Smooth muscle cell (in vitro differentiated cells): ENCODE results near the gene C1QB. TPM values are rescaled to one million over a fixed set of nuclear protein-coding genes. Genes with fewer than 3 reads are reported as not detected.

Experiments
- DNase-seq: peaks from one replicate; lab custom pipeline; 2025; ENCODE audit not compliant: unreplicated experiment; lab: John Stamatoyannopoulos, UW
- H2AFZ ChIP-seq: fragments of 200-600 bp; sonication (generic); 2 replicates; pipeline ENCODE4 v1.6.0; 2016; ENCODE audit warnings: antibody characterized with exemption, low read depth, mild to moderate bottlenecking
- H3F3A ChIP-seq: fragments of 200-600 bp; sonication (generic); 2 replicates; pipeline ENCODE4 v1.6.0; 2017; ENCODE audit warnings: antibody characterized with exemption, low read depth
- H3K27ac ChIP-seq: fragments of 200-600 bp; sonication (generic); 2 replicates; pipeline ENCODE4 v1.5.1; 2016; ENCODE audit warnings: low read depth, mild to moderate bottlenecking
- H3K27me3 ChIP-seq: fragments of 200-600 bp; sonication (generic); 2 replicates; pipeline ENCODE4 v1.6.1; 2016; ENCODE audit warnings: low read depth, mild to moderate bottlenecking
- H3K36me3 ChIP-seq: fragments of 200-600 bp; sonication (generic); 2 replicates; pipeline ENCODE4 v1.5.1; 2016; ENCODE audit warnings: low read depth
- H3K4me1 ChIP-seq: fragments of 200-600 bp; sonication (generic); 2 replicates; pipeline ENCODE4 v1.5.1; 2016; ENCODE audit warnings: low read depth
- H3K4me2 ChIP-seq: fragments of 200-600 bp; sonication (generic); 2 replicates; pipeline ENCODE4 v1.6.0; 2016; ENCODE audit warnings: mild to moderate bottlenecking
- H3K4me3 ChIP-seq: fragments of 200-600 bp; sonication (generic); 2 replicates; pipeline ENCODE4 v1.5.1; 2016; ENCODE audit warnings: mild to moderate bottlenecking
- H3K79me2 ChIP-seq: fragments of 200-600 bp; sonication (generic); 2 replicates; pipeline ENCODE4 v1.6.0; 2016; ENCODE audit warnings: low read depth, mild to moderate bottlenecking
- H3K9ac ChIP-seq: fragments of 200-600 bp; sonication (generic); 2 replicates; pipeline ENCODE4 v1.6.0; 2016; ENCODE audit warnings: low read depth
- H3K9me3 ChIP-seq: fragments of 200-600 bp; sonication (generic); replicated peaks from 2 replicates; pipeline ENCODE4 v1.5.1; 2016; ENCODE audit warnings: low read depth
- H4K20me1 ChIP-seq: fragments of 200-600 bp; sonication (generic); 2 replicates; pipeline ENCODE4 v1.6.0; 2016; ENCODE audit warnings: low read depth
- WGBS: methylation state at CpG from one replicate; pipeline ENCODE4 v1.1.7; 2016; ENCODE audit warnings: low lambda C conversion rate; 5-methylcytosine and 5-hydroxymethylcytosine counted together
- polyA plus RNA-seq: library from polyadenylated mRNA; unstranded; fragments of >200 nt; fragmentation: Nextera tagmentation; extraction: Ambion mirVana; gene quantifications from 2 replicates; pipeline ENCODE4 v1.2.1, GENCODE V29; 2016
- total RNA-seq: library from RNA; depleted of rRNA; stranded (reverse); fragments of >200 nt; gene quantifications from 2 replicates; pipeline ENCODE4 v1.2.3, GENCODE V29; 2014
- TF ChIP-seq, protein P1 (sequence below): fragments of 200-600 bp; sonication (generic); IDR thresholded peaks from 2 replicates; pipeline ENCODE4 v1.5.1; 2017; ENCODE audit warnings: borderline replicate concordance, mild to moderate bottlenecking, antibody characterized with exemption; ENCODE audit not compliant: insufficient read depth, poor library complexity, severe bottlenecking

The C1QB gene
- total and polyA plus RNA-seq, 2 experiments from 2014 or later = not detected

- Histone ChIP-seq H3K9ac (no peak overlapping the region), H3F3A (no peaks in the 10 kb centered on the region), H3K27me3 (peaks cover 36% of the 10 kb centered on the region), H4K20me1 (no peaks in the 10 kb centered on the region), H2AFZ (no peak overlapping the region), H3K27ac (no peak overlapping the region), H3K9me3 (no peaks in the 10 kb centered on the region), H3K4me2 (no peak overlapping the region), H3K79me2 (no peaks in the 10 kb centered on the region), H3K4me3 (no peak overlapping the region), H3K36me3 (no peaks in the 10 kb centered on the region), H3K4me1 (peaks cover 23% of the 10 kb centered on the region)
- 89% methylated on average over 15 of the region's 15 CpGs for WGBS
- TF ChIP-seq, protein P1, sequence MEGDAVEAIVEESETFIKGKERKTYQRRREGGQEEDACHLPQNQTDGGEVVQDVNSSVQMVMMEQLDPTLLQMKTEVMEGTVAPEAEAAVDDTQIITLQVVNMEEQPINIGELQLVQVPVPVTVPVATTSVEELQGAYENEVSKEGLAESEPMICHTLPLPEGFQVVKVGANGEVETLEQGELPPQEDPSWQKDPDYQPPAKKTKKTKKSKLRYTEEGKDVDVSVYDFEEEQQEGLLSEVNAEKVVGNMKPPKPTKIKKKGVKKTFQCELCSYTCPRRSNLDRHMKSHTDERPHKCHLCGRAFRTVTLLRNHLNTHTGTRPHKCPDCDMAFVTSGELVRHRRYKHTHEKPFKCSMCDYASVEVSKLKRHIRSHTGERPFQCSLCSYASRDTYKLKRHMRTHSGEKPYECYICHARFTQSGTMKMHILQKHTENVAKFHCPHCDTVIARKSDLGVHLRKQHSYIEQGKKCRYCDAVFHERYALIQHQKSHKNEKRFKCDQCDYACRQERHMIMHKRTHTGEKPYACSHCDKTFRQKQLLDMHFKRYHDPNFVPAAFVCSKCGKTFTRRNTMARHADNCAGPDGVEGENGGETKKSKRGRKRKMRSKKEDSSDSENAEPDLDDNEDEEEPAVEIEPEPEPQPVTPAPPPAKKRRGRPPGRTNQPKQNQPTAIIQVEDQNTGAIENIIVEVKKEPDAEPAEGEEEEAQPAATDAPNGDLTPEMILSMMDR = no peak
- no peak for DNase-seq
Observed at GRCh38 chr1:22681556-22682276, 28.7 kb downstream of the C1QB start.

DNA sequence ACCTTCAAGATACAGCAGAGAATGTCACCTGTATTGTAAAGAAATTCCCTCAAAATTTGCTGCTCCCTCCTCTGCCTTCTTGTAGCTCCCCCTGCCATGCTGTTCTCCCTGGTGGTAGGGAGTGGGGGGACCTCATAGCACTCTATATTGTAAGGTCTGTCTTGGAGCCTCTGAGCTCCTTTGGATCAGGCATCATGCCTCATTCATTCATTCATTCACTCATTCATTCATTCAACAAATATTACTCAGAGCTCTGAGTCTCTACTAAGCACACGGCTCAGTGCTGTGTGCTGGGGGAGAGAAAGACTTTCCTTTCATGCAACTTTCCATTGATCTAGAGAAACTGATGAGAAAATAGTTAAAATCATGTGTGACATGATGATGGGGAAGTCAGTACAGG is 30.5 kb downstream of the C1QB start:
- Histone ChIP-seq H3K4me3 (no peak overlapping the region), H3K27ac (no peak overlapping the region), H3K9me3 (no peaks in the 10 kb centered on the region), H3K9ac (no peak overlapping the region), H3K79me2 (no peaks in the 10 kb centered on the region), H3K27me3 (peaks cover 51% of the 10 kb centered on the region), H2AFZ (no peak overlapping the region), H3K4me1 (peaks cover 10% of the 10 kb centered on the region), H3K36me3 (no peaks in the 10 kb centered on the region), H3K4me2 (no peak overlapping the region), H4K20me1 (no peaks in the 10 kb centered on the region), H3F3A (no peaks in the 10 kb centered on the region)
- no peak for DNase-seq
- 90% methylated on average over 1 of the region's 1 CpG for WGBS
- TF ChIP-seq, protein P1 = no peak

DNA sequence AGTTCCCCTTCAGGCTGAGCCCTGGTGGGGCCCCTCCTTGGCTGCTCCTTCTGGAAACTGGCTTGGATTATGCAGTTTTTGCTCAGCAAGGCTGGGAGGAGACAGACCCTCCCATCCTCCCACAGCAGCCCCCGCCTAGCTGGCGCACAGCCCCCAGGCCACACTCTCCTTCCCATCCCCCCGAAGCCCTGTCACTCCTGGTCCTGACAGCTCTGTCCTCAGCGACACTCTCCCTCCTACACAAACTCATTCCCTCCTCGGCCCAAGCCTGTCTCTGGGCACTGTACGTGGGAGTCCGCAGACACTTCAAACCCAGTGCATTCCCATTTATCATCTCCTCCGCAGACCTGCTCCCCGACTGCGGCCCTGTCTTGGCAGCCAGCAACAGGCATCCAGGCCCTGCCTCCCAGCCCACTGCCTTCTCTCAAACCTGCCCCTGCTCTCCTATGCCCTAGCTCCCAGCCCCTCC is 32.6 kb downstream of the C1QB start:
- Histone ChIP-seq H3K4me2 (no peak overlapping the region), H3K9ac (no peak overlapping the region)

More for the DNA sequence above, 32.6 kb downstream of the C1QB start:
- Histone ChIP-seq H3K36me3 (no peaks in the 10 kb centered on the region), H3K9me3 (no peaks in the 10 kb centered on the region), H3K27ac (no peak overlapping the region), H3K27me3 (peaks cover 53% of the 10 kb centered on the region), H3K79me2 (no peaks in the 10 kb centered on the region), H3K4me1 (peaks cover 19% of the 10 kb centered on the region), H3F3A (no peaks in the 10 kb centered on the region), H4K20me1 (no peaks in the 10 kb centered on the region), H3K4me3 (no peak overlapping the region), H2AFZ (no peak overlapping the region)
- DNase-seq = no peak
- TF ChIP-seq, protein P1 = no peak
- WGBS = 38% methylated on average over 10 of the region's 10 CpGs
